ENCODE results near the gene MAP3K7. TPM values are rescaled to one million over a fixed set of nuclear protein-coding genes. Genes with fewer than 3 reads are reported as not detected.
A peak's percentile ranks its signal among the peaks of the same experiment; 100 is the strongest.

The MAP3K7 gene
- total RNA-seq, 1 donor from 2014 or later, result 33.8 TPM

GRCh38 chr6:90619221-90619620 is 32.3 kb upstream of the MAP3K7 start:
- Histone ChIP-seq H4K20me1 (ENCODE audit: insufficient read depth, low read length) (no peaks in the 10 kb centered on the region), H3K79me2 (ENCODE audit: insufficient read depth, low read length) (no peaks in the 10 kb centered on the region), H3K9ac (ENCODE audit: low read length) (no peak overlapping the region), H2AFZ (ENCODE audit: low read depth, low read length) (no peak overlapping the region), H3K27me3 (ENCODE audit: insufficient read depth, low read length) (peaks cover 27% of the 10 kb centered on the region), H3K36me3 (ENCODE audit: insufficient read depth, low read length) (no peaks in the 10 kb centered on the region), H3K4me1 (ENCODE audit: insufficient read depth, low read length) (no peaks in the 10 kb centered on the region), H3K27ac (ENCODE audit: low read depth, low read length) (no peak overlapping the region), H3K4me2 (ENCODE audit: low read length) (no peak overlapping the region), H3K9me3 (ENCODE audit: insufficient read depth, low read depth, low read length) (no peaks in the 10 kb centered on the region), H3K4me3 (ENCODE audit: insufficient read depth, low read depth, low read length) (no peak overlapping the region)
- peaks cover 20% of the 10 kb centered on the region for H3K27me3 Mint-ChIP-seq (ENCODE audit: low read depth, unreplicated experiment)
- DNase-seq (ENCODE audit: low read depth) (no peak), FAIRE-seq (no peak)
- H3K4me3 Mint-ChIP-seq (ENCODE audit: unreplicated experiment), result no peak overlapping the region
- TF ChIP-seq EZH2 (IDR thresholded peaks at IDR 0.05; ENCODE audit: insufficient read depth, low read length), result no peak
- no peak for TF ChIP-seq CTCF (IDR thresholded peaks at IDR 0.05; ENCODE audit: insufficient read depth, low read depth, low read length)
- H3K9me3 Mint-ChIP-seq (ENCODE audit: unreplicated experiment), result no peaks in the 10 kb centered on the region
- H3K4me1 Mint-ChIP-seq (ENCODE audit: low read depth, unreplicated experiment), result peaks cover 3% of the 10 kb centered on the region
- H3K36me3 Mint-ChIP-seq (ENCODE audit: low read depth, unreplicated experiment), result no peaks in the 10 kb centered on the region
- no peak overlapping the region for H3K27ac Mint-ChIP-seq (ENCODE audit: unreplicated experiment)

GRCh38 chr6:90612313-90612680 is 25.4 kb upstream of the MAP3K7 start:
- Histone ChIP-seq H3K4me3 (ENCODE audit: insufficient read depth, low read depth, low read length) (no peak overlapping the region), H3K79me2 (ENCODE audit: insufficient read depth, low read length) (no peaks in the 10 kb centered on the region), H4K20me1 (ENCODE audit: insufficient read depth, low read length) (no peaks in the 10 kb centered on the region), H3K27me3 (ENCODE audit: insufficient read depth, low read length) (peaks cover 42% of the 10 kb centered on the region), H3K4me2 (ENCODE audit: low read length) (no peak overlapping the region), H3K4me1 (ENCODE audit: insufficient read depth, low read length) (peaks cover 6% of the 10 kb centered on the region), H3K36me3 (ENCODE audit: insufficient read depth, low read length) (no peaks in the 10 kb centered on the region), H3K27ac (ENCODE audit: low read depth, low read length) (no peak overlapping the region), H2AFZ (ENCODE audit: low read depth, low read length) (no peak overlapping the region), H3K9ac (ENCODE audit: low read length) (no peak overlapping the region), H3K9me3 (ENCODE audit: insufficient read depth, low read depth, low read length) (no peaks in the 10 kb centered on the region)
- H3K27me3 Mint-ChIP-seq (ENCODE audit: low read depth, unreplicated experiment), result peaks cover 22% of the 10 kb centered on the region
- no peaks in the 10 kb centered on the region for H3K9me3 Mint-ChIP-seq (ENCODE audit: unreplicated experiment)
- TF ChIP-seq CTCF (IDR thresholded peaks at IDR 0.05; ENCODE audit: insufficient read depth, low read depth, low read length), result no peak
- H3K4me3 Mint-ChIP-seq (ENCODE audit: unreplicated experiment), result peak overlapping the region; percentile 86
- FAIRE-seq, result no peak
- peaks cover 1% of the 10 kb centered on the region for H3K4me1 Mint-ChIP-seq (ENCODE audit: low read depth, unreplicated experiment)
- H3K36me3 Mint-ChIP-seq (ENCODE audit: low read depth, unreplicated experiment), result no peaks in the 10 kb centered on the region
- no peak overlapping the region for H3K27ac Mint-ChIP-seq (ENCODE audit: unreplicated experiment)
- no peak for DNase-seq (ENCODE audit: low read depth)

GRCh38 chr6:90611543-90612312 is 24.9 kb upstream of the MAP3K7 start:
- Mint-ChIP-seq H3K4me3 (ENCODE audit: unreplicated experiment) (peak overlapping the region; percentile 86), H3K27ac (ENCODE audit: unreplicated experiment) (peak overlapping the region; percentile 4), H3K27me3 (ENCODE audit: low read depth, unreplicated experiment) (peaks cover 20% of the 10 kb centered on the region), H3K9me3 (ENCODE audit: unreplicated experiment) (no peaks in the 10 kb centered on the region), H3K36me3 (ENCODE audit: low read depth, unreplicated experiment) (no peaks in the 10 kb centered on the region), H3K4me1 (ENCODE audit: low read depth, unreplicated experiment) (peaks cover 1% of the 10 kb centered on the region)
- no peak for DNase-seq (ENCODE audit: low read depth)
- Histone ChIP-seq H3K27me3 (ENCODE audit: insufficient read depth, low read length) (peaks cover 38% of the 10 kb centered on the region), H3K4me1 (ENCODE audit: insufficient read depth, low read length) (peaks cover 6% of the 10 kb centered on the region), H3K79me2 (ENCODE audit: insufficient read depth, low read length) (no peaks in the 10 kb centered on the region), H3K4me2 (ENCODE audit: low read length) (peak overlapping the region; percentile 88), H3K27ac (ENCODE audit: low read depth, low read length) (no peak overlapping the region), H3K36me3 (ENCODE audit: insufficient read depth, low read length) (no peaks in the 10 kb centered on the region), H3K4me3 (ENCODE audit: insufficient read depth, low read depth, low read length) (peak overlapping the region; percentile 59), H2AFZ (ENCODE audit: low read depth, low read length) (peak overlapping the region; percentile 98), H4K20me1 (ENCODE audit: insufficient read depth, low read length) (no peaks in the 10 kb centered on the region), H3K9ac (ENCODE audit: low read length) (peak overlapping the region; percentile 46), H3K9me3 (ENCODE audit: insufficient read depth, low read depth, low read length) (no peaks in the 10 kb centered on the region)
- TF ChIP-seq CTCF (IDR thresholded peaks at IDR 0.05; ENCODE audit: insufficient read depth, low read depth, low read length) (no peak), EZH2 (IDR thresholded peaks at IDR 0.05; ENCODE audit: insufficient read depth, low read length) (no peak)
- FAIRE-seq, result no peak
